Measurements from ENCODE around the gene METTL9. TPM values are rescaled to one million over a fixed set of nuclear protein-coding genes. Genes with fewer than 3 reads are reported as not detected.

The METTL9 gene
- total and polyA plus RNA-seq, 2 of the 13 experiments (the other 11 are each of a cell fraction or from before 2014, with no cell fraction given): 123 to 204 TPM

DNA sequence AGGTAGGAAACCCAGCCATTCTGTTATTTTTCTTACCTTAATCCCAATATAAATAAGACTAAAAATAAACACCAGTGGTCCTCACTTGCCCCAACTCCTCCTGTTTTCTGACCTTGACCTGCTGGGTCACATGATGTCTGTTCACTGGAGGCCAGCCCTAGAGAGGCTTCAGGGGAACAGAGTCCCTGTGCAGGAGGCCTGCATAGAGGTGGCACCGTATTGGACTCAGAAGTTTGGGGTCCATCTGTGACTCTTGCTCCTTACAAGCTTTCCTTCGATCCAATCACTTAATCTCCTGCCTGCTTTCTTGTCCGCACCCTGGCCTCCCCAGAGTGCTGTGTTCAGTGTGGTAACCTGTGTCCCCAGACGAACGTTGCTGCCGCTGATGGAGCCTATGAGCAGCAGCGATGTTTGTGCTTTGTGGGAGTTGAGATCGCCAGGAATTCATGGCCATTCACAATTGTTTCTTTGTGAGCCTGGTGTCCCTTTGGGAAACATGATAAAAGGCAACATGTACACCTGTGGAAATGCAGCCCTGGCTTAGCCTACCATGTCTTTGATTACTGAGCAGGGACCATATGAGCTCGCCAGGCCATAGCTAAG, 48.3 kb downstream of the METTL9 start (continued):
- no peak for TF ChIP-seq NKX3-1 (CRISPR knock-in tag; IDR thresholded peaks at IDR 0.05)
- no peak for TF ChIP-seq ZNF136 (CRISPR knock-in tag; IDR thresholded peaks at IDR 0.05; ENCODE audit: low read depth)
- no peak for TF ChIP-seq ZNF766 (CRISPR knock-in tag; IDR thresholded peaks at IDR 0.05; ENCODE audit: borderline replicate concordance)
- no peak for TF ChIP-seq IKZF4 (CRISPR knock-in tag; IDR thresholded peaks at IDR 0.05; ENCODE audit: borderline replicate concordance, low read depth, not compliant biosample characterization)
- no peak for TF ChIP-seq FOXA1 (IDR thresholded peaks at IDR 0.05)
- TF ChIP-seq FOXA1 (CRISPR knock-in tag; IDR thresholded peaks at IDR 0.05): no peak
- no peak for TF ChIP-seq ZBTB21 (CRISPR knock-in tag; IDR thresholded peaks at IDR 0.05)
- TF ChIP-seq MEIS1 (CRISPR knock-in tag; IDR thresholded peaks at IDR 0.05; ENCODE audit: borderline replicate concordance): no peak
- TF ChIP-seq, protein P1, sequence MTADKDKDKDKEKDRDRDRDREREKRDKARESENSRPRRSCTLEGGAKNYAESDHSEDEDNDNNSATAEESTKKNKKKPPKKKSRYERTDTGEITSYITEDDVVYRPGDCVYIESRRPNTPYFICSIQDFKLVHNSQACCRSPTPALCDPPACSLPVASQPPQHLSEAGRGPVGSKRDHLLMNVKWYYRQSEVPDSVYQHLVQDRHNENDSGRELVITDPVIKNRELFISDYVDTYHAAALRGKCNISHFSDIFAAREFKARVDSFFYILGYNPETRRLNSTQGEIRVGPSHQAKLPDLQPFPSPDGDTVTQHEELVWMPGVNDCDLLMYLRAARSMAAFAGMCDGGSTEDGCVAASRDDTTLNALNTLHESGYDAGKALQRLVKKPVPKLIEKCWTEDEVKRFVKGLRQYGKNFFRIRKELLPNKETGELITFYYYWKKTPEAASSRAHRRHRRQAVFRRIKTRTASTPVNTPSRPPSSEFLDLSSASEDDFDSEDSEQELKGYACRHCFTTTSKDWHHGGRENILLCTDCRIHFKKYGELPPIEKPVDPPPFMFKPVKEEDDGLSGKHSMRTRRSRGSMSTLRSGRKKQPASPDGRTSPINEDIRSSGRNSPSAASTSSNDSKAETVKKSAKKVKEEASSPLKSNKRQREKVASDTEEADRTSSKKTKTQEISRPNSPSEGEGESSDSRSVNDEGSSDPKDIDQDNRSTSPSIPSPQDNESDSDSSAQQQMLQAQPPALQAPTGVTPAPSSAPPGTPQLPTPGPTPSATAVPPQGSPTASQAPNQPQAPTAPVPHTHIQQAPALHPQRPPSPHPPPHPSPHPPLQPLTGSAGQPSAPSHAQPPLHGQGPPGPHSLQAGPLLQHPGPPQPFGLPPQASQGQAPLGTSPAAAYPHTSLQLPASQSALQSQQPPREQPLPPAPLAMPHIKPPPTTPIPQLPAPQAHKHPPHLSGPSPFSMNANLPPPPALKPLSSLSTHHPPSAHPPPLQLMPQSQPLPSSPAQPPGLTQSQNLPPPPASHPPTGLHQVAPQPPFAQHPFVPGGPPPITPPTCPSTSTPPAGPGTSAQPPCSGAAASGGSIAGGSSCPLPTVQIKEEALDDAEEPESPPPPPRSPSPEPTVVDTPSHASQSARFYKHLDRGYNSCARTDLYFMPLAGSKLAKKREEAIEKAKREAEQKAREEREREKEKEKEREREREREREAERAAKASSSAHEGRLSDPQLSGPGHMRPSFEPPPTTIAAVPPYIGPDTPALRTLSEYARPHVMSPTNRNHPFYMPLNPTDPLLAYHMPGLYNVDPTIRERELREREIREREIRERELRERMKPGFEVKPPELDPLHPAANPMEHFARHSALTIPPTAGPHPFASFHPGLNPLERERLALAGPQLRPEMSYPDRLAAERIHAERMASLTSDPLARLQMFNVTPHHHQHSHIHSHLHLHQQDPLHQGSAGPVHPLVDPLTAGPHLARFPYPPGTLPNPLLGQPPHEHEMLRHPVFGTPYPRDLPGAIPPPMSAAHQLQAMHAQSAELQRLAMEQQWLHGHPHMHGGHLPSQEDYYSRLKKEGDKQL (CRISPR knock-in tag; IDR thresholded peaks at IDR 0.05; ENCODE audit: low read depth): no peak
- TF ChIP-seq NFKB2 (CRISPR knock-in tag; IDR thresholded peaks at IDR 0.05; ENCODE audit: borderline replicate concordance): 0 out of 2 replicates have a peak, but pooled peaks have one; percentile 32
- TF ChIP-seq ZFY (CRISPR knock-in tag; IDR thresholded peaks at IDR 0.05): no peak
- peak; percentile 27; the same call in 1 of the 2 replicates for TF ChIP-seq ZNF574 (CRISPR knock-in tag; IDR thresholded peaks at IDR 0.05)
- TF ChIP-seq, protein P2, sequence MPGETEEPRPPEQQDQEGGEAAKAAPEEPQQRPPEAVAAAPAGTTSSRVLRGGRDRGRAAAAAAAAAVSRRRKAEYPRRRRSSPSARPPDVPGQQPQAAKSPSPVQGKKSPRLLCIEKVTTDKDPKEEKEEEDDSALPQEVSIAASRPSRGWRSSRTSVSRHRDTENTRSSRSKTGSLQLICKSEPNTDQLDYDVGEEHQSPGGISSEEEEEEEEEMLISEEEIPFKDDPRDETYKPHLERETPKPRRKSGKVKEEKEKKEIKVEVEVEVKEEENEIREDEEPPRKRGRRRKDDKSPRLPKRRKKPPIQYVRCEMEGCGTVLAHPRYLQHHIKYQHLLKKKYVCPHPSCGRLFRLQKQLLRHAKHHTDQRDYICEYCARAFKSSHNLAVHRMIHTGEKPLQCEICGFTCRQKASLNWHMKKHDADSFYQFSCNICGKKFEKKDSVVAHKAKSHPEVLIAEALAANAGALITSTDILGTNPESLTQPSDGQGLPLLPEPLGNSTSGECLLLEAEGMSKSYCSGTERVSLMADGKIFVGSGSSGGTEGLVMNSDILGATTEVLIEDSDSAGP (CRISPR knock-in tag; IDR thresholded peaks at IDR 0.05; ENCODE audit: borderline replicate concordance): no peak
- TF ChIP-seq SP5 (CRISPR knock-in tag; IDR thresholded peaks at IDR 0.05; ENCODE audit: borderline replicate concordance, low read depth): no peak
- TF ChIP-seq ZNF296 (CRISPR knock-in tag; conservative IDR thresholded peaks at IDR 0.05): no peak
- no peak for TF ChIP-seq ZNF441 (CRISPR knock-in tag; IDR thresholded peaks at IDR 0.05; ENCODE audit: borderline replicate concordance)
- TF ChIP-seq ZNF607 (CRISPR knock-in tag; IDR thresholded peaks at IDR 0.05; ENCODE audit: borderline replicate concordance): no peak
- TF ChIP-seq SIN3A (IDR thresholded peaks at IDR 0.05; ENCODE audit: borderline replicate concordance, low read depth, low read length): no peak
- no peak for TF ChIP-seq ZNF44 (CRISPR knock-in tag; IDR thresholded peaks at IDR 0.05)
- TF ChIP-seq ZNF674 (CRISPR knock-in tag; IDR thresholded peaks at IDR 0.05; ENCODE audit: low read depth): no peak
- no peak for TF ChIP-seq ASH2L (IDR thresholded peaks at IDR 0.05; ENCODE audit: insufficient read length, low read depth, low read length)

All from HepG2 (cell line).